Hindlimb muscle (tissue), 1 donor: Measurements from ENCODE around the gene HPS4. TPM values are rescaled to one million over a fixed set of nuclear protein-coding genes. Genes with fewer than 3 reads are reported as not detected.

Experiments used
- DNase-seq: peaks from one replicate; pipeline ENCODE4 v3.0.0-alpha.2; 2013
- polyA plus RNA-seq: library from polyadenylated mRNA; unstranded; fragments of 120-200 nt; gene quantifications from one replicate; pipeline ENCODE4 v1.2.1, GENCODE V29; 2013; ENCODE audit not compliant: insufficient read length

Gene HPS4
- polyA plus RNA-seq, 1 donor: 18.0 TPM

DNA sequence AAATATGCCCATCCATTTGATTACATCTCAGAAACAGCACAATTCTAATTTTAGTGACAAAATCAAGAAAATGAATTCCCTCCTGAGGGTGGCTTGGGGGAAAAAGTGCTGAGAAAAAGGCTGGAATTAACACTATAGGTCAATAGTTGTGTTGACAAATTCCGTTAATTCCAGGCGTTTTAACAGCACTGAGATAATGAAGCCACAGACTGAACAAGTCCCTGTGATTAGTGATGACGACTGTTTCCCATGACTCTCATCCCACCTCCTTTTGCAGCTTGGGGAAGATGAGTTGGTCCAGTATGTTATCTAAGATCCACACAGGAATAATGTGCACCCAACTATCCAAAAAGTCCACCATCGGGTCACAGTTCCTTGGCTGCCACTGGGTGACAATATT, 12.9 kb upstream of the HPS4 start:
- no peak for DNase-seq

DNA sequence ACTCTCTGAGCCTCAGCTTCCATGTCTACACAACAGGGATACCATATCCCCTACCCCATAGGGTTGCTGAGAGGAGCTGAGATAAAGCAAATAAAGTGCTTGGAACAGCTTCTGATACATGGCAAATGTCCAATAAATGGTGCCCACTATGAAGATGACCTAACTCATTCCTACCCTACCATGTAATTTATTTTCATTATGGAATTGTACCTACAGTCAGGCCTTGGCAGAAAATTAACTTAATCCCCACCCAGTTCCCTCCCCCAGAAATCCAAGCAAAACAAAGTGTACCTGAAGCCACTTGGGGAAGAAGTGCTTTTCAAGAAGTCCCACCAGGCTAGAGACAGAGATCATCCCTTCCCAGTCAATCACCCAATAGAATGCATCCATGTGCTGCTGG, 10.9 kb upstream of the HPS4 start:
- DNase-seq: no peak

DNA sequence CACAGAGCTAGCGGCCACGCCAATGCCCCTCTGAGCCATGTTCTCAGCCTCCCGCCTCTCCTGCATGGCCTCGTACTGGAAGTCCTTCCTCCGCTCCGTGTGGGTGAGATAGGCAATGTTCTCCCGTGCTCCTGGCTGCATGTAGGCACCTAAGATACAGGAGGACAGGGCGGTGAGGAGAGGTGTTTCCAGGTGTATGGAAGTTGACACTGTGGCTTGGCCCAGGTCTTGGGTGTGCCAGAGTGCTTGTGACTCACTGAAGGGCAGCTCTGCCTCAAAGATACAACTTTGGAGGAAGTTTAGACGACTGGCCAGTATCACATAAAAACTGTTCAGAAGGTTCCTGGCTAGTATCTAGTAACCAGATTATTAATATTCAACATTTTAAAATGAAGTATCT, 8.6 kb upstream of the HPS4 start:
- no peak for DNase-seq

DNA sequence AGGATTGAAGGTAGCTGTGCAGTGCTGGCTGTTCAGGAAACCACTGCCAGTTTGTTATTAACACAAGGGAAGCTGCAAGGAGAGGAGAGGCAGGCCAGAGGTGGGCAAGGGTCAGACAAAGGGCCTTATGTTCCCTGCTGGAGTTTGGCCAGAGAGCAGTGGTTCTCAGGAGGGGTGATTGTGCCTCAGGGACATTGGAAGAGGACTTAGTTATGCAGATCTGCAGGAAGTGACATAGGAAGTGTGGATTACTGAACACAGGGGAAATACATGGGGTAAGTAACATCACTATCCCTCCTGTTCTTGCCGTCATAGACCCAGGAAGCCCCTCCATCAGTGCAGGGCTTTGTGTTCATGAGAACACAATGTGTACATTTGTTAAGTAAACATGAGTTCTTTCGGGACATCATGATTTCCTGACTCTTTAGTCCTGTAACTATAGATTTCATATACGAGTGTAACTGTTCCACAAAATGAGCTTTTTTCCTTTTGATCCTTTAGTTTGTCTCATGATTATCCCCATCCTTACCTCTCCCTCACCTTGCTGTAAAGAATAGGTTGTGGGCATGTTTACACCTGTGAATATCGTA, 6.0 kb upstream of the HPS4 start:
- DNase-seq: no peak

- DNase-seq: no peak
These were observed 4.4 kb upstream of the HPS4 start for GRCh38 chr22:26487996-26488395.

DNA sequence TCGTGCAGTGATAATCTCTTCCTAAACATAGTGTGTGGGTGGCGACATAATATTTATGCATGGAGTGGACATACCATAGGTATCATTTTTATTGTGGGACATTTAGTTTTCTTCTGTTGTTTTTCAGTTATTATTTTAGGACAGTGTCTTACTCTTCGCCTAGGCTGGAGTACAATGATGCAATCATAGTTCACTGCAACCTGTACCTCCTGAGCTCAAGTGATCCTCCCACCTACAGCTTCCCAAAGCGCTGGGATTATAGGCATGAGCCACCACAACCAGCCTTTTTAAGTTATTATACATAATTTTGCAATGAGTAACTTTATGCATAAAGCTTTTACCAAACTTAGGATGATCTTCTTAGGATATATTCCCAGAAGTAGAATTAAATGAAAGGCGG, 2.8 kb upstream of the HPS4 start:
- no peak for DNase-seq

DNA sequence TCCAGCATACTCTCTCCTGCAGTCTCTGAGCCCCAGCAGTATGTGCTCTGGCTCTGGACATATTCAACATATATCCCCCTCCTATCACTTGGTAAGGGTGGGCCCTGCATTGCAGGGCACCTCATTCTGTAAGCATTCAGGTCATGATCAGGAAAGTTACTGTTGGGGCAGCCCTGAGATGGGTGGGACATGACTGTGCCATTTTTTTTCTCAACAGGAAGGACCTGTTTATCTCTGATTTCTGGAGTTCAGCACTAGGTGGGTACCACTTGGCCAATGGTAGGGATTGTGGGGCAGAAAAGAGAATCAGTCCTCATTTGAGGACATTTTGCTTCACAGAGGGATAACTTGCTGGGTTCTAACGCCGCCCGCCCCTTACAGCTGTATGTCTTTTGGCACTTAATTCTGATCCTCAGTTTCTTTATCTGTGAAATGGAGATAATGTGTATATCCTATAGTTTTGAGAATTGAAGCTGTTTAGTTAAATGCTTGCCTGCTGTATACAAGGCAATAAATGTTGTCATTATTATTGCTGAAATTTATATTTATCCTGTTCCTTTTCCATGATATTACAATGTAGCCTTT, 2.3 kb upstream of the HPS4 start:
- DNase-seq: no peak

DNA sequence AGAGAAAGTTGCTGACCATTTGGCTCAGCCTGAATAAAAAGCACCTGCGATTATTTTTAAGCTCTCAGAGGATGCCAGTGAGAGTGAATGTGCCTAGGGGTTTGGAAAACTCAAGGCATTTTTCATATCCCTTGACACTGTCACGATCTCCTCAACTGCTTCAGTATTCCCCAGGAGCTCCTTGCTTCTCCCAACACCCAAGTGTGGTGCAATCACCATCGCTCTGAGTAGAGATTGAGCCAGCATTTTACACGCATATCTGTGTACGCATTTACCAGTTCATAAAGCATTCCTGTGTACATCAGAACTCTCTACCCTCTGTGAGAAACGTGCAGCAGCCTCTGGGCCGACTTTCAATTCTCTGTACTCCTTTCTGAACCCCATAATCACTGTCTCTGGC, 1.4 kb upstream of the HPS4 start:
- no peak for DNase-seq

- DNase-seq: no peak
These were observed 750 bp upstream of the HPS4 start for GRCh38 chr22:26484360-26484706.

DNA sequence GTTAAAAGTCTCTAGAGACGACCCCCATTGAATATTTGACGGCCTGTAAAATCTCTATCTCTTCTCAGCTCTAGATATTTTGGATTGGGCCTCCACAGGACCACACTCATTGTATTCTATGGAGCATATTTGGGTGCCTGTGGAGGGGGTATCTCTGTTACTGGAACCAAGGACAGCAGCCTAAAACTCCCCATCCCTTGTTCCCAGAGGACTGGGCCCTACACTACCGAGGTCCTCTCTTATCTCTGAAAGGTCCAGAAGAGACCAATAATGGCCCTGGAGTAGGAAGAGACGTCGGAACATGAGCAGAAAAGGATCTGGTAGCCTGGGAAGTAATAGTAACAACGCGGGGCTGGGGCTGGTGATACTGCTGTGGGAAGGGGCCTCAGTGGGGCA, 542 bp downstream of the HPS4 start:
- no peak for DNase-seq

DNA sequence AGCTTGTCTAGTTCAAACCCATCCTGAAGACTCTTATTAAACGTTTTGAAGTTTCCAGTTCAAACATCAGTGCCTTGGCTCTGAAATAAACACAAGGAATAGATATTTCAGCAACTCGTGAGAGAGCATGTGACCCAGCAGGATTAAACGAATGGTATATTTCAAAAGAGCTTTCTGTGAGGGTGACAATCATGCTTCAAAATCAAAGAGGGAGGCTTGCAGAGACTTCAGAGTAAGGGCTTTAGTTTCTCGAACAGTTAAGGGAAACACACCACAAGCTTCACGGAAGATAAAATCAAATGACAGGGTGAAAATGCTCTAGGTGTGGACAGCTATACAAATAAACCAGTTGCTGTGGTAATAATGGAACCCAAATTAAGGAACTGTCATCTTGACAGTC, 1.4 kb downstream of the HPS4 start:
- DNase-seq: no peak

- no peak for DNase-seq
These were observed 1.9 kb downstream of the HPS4 start for GRCh38 chr22:26481694-26482093.

DNA sequence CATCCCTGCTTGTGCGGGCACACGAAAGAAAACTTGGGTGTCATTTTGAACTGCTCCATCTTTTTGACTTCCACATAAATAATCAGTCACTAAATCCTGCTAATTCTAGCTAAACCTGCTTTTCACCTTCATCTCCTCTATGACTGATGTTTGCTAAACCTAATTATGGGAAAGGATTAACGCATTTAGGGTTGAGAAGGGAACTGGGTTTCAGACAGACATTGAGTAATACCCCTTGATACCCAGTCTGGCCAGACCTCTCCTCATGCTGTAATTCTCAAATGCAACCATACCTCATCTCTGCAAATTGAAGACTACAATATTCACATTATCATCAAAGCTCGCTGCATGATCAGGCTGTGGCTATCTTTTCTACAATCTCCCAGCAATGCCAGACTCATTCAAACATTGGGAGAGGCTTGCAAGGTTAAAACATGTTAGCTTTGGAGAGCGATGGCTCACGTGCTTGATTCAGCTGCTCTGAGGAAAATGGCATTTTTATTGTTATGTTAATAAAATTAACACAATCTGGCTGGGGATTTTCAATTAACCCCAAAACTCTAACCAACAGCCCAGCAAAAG, 2.4 kb downstream of the HPS4 start:
- no peak for DNase-seq

GRCh38 chr22:26480611-26480932, 3.0 kb downstream of the HPS4 start:
- DNase-seq: no peak

- no peak for DNase-seq
These were observed 3.6 kb downstream of the HPS4 start for GRCh38 chr22:26479792-26480610.

DNA sequence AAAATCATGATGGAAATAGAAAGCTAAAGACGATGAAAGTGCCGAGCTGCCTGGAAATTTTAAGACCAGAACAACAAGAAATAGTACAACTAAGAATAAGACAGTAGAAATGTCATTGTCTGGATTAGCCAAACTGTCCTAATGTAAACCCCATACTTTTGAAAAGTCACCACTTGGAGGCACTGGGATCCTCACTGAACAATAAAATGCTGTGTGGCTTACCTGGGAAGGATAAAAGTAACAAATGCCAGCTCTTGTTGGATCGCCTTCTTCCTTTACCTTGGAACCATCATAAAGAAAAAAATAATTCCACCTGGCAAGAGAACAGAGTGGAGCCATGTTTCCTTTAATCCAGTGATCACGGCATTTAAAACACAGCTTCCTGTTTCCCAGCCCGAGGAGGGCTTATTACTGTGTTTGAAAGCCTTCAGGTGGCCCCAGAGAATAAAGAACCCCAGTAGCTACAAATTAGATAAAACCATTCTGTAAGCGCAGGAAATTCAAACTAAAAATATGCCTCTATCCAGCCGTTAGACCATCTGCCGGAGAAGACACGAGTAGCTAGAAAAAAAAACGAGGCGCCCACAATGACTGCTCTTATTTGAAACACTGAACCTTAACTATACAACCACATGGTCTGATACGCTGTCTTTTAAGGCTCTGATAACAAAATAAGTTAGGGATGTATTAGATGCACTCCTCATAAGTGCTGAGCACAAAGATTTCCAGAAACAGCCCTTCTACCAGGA, 4.4 kb downstream of the HPS4 start:
- DNase-seq: no peak

DNA sequence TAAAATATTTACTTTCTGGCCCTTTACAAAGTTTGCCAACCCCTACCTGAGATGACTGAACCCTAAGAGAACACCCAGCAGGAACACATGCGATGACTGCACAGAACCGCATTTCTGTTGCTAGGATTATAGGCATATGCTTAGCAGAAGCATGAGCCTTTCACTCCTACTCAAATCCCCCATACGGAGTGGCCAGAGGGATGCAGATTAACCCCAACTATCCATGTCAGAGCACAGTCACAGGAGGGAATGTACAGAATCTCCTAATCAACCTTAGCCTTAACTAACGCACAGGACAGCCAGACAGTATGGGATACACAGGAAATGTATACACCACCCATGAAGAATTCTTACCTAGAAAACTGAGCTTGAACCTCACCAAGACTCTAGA, 6.2 kb downstream of the HPS4 start:
- no peak for DNase-seq

DNA sequence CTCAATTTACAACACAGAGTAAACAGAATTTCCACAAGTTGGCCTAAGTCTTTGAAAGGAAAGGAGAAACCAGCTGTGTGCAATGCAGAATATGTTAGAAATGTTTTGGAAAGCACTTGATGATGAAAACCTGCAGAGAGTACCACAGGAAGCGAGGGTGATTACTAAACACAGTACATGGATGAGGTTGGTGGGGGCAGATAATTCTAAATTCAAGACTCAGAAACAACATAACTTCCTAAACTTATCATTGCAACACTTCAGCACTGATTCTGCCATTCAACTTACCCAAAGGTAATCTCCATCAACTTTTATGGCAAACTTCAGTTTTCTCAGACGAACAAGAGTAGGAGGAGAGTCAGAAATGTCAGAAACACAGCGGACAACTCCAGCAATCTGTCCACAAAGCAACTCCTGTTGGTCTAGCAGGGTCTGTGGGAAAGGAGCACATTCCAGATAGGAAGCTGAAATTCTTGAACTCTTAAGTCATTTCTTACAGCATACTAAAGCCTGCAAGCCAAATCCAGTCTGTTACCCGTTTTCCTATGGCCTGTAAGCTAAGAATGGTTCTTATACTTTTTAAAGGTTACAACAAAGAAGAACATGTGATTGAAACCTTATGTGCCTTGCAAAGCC, 6.8 kb downstream of the HPS4 start:
- no peak for DNase-seq

- no peak for DNase-seq
These were observed 8.9 kb downstream of the HPS4 start for GRCh38 chr22:26474682-26475081.

- no peak for DNase-seq
These were observed 12.1 kb downstream of the HPS4 start for GRCh38 chr22:26471522-26471921.

- DNase-seq: no peak
These were observed 12.8 kb downstream of the HPS4 start for GRCh38 chr22:26470807-26471206.

GRCh38 chr22:26466196-26466595, 17.4 kb downstream of the HPS4 start:
- DNase-seq: no peak

GRCh38 chr22:26464312-26464711, 19.3 kb downstream of the HPS4 start:
- DNase-seq: no peak
